ENCODE results near the gene SNTB2. TPM values are rescaled to one million over a fixed set of nuclear protein-coding genes. Genes with fewer than 3 reads are reported as not detected.

The SNTB2 gene
- total and polyA plus RNA-seq, 9 of the 15 experiments (the other 6 are each of a cell fraction or from before 2014, with no cell fraction given) = 1.2 to 13.7 (median 5.7) TPM

DNA sequence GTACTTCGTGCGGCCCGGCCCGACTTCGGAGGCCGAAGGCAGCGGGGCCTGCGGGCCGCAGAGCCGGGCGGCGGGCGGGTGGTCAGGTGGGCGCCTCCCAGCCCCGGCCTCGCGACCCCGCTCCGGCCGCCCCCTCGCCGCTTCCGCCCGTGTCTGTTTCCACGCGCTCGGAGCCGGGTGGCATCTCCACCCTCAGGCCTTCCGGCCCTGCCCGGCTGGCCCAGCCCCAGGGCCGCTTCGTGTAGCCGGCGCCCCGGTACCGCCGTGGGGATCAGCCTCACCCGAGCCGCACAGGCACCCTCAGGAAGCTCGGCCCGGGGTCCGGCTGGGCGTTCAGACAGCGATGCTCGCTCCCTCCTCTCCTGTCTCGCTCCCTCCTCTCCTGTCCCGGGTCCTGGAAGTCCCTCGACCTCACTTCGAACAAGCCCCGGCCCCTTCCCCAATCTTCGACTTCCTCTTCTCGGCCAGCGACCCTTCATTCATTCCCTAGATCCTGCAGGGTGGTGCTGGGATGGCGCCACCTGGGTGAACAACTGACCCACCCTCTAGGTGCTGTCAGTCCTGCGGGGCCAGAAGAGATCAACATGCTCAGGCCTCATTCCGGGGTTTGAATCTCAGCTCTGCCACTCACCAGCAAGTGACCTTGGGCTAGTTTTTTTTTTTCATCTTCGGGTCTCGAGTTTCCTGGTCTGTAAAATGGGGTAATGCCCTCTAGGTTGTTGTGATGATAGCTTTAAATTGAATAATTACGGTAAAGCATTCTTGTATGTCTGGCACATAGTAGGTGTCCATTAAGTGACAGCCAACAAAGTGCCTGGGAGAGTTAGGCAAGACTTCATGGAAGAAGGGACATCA, 124.8 kb downstream of the SNTB2 start (continued):
- TF ChIP-seq, protein P1, sequence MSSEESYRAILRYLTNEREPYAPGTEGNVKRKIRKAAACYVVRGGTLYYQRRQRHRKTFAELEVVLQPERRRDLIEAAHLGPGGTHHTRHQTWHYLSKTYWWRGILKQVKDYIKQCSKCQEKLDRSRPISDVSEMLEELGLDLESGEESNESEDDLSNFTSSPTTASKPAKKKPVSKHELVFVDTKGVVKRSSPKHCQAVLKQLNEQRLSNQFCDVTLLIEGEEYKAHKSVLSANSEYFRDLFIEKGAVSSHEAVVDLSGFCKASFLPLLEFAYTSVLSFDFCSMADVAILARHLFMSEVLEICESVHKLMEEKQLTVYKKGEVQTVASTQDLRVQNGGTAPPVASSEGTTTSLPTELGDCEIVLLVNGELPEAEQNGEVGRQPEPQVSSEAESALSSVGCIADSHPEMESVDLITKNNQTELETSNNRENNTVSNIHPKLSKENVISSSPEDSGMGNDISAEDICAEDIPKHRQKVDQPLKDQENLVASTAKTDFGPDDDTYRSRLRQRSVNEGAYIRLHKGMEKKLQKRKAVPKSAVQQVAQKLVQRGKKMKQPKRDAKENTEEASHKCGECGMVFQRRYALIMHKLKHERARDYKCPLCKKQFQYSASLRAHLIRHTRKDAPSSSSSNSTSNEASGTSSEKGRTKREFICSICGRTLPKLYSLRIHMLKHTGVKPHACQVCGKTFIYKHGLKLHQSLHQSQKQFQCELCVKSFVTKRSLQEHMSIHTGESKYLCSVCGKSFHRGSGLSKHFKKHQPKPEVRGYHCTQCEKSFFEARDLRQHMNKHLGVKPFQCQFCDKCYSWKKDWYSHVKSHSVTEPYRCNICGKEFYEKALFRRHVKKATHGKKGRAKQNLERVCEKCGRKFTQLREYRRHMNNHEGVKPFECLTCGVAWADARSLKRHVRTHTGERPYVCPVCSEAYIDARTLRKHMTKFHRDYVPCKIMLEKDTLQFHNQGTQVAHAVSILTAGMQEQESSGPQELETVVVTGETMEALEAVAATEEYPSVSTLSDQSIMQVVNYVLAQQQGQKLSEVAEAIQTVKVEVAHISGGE (CRISPR knock-in tag; IDR thresholded peaks at IDR 0.05) = peak in 1 of 3 experiments; percentile 59; a peak in 2 of 6 replicates
- TF ChIP-seq RBFOX2 (IDR thresholded peaks at IDR 0.05; ENCODE audit: low read depth, low read length) = peak; percentile 63
- TF ChIP-seq HNRNPH1 (optimal IDR thresholded peaks at IDR 0.05; ENCODE audit: low read depth, low read length) = no peak
- no peak for TF ChIP-seq ZNF146 (CRISPR knock-in tag; IDR thresholded peaks at IDR 0.05; ENCODE audit: unreplicated experiment)
- TF ChIP-seq, protein P2, sequence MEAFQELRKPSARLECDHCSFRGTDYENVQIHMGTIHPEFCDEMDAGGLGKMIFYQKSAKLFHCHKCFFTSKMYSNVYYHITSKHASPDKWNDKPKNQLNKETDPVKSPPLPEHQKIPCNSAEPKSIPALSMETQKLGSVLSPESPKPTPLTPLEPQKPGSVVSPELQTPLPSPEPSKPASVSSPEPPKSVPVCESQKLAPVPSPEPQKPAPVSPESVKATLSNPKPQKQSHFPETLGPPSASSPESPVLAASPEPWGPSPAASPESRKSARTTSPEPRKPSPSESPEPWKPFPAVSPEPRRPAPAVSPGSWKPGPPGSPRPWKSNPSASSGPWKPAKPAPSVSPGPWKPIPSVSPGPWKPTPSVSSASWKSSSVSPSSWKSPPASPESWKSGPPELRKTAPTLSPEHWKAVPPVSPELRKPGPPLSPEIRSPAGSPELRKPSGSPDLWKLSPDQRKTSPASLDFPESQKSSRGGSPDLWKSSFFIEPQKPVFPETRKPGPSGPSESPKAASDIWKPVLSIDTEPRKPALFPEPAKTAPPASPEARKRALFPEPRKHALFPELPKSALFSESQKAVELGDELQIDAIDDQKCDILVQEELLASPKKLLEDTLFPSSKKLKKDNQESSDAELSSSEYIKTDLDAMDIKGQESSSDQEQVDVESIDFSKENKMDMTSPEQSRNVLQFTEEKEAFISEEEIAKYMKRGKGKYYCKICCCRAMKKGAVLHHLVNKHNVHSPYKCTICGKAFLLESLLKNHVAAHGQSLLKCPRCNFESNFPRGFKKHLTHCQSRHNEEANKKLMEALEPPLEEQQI (IDR thresholded peaks at IDR 0.05) = no peak
- TF ChIP-seq BCL6 (CRISPR knock-in tag; IDR thresholded peaks at IDR 0.05) = no peak
- TF ChIP-seq, protein P3, sequence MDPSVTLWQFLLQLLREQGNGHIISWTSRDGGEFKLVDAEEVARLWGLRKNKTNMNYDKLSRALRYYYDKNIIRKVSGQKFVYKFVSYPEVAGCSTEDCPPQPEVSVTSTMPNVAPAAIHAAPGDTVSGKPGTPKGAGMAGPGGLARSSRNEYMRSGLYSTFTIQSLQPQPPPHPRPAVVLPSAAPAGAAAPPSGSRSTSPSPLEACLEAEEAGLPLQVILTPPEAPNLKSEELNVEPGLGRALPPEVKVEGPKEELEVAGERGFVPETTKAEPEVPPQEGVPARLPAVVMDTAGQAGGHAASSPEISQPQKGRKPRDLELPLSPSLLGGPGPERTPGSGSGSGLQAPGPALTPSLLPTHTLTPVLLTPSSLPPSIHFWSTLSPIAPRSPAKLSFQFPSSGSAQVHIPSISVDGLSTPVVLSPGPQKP (CRISPR knock-in tag; IDR thresholded peaks at IDR 0.05) = no peak
- TF ChIP-seq, protein P4, sequence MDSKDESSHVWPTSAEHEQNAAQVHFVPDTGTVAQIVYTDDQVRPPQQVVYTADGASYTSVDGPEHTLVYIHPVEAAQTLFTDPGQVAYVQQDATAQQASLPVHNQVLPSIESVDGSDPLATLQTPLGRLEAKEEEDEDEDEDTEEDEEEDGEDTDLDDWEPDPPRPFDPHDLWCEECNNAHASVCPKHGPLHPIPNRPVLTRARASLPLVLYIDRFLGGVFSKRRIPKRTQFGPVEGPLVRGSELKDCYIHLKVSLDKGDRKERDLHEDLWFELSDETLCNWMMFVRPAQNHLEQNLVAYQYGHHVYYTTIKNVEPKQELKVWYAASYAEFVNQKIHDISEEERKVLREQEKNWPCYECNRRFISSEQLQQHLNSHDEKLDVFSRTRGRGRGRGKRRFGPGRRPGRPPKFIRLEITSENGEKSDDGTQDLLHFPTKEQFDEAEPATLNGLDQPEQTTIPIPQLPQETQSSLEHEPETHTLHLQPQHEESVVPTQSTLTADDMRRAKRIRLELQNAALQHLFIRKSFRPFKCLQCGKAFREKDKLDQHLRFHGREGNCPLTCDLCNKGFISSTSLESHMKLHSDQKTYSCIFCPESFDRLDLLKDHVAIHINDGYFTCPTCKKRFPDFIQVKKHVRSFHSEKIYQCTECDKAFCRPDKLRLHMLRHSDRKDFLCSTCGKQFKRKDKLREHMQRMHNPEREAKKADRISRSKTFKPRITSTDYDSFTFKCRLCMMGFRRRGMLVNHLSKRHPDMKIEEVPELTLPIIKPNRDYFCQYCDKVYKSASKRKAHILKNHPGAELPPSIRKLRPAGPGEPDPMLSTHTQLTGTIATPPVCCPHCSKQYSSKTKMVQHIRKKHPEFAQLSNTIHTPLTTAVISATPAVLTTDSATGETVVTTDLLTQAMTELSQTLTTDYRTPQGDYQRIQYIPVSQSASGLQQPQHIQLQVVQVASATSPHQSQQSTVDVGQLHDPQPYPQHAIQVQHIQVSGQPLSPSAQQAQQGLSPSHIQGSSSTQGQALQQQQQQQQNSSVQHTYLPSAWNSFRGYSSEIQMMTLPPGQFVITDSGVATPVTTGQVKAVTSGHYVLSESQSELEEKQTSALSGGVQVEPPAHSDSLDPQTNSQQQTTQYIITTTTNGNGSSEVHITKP (IDR thresholded peaks at IDR 0.05; ENCODE audit: partially characterized antibody) = no peak
- no peak for TF ChIP-seq E2F3 (CRISPR knock-in tag; IDR thresholded peaks at IDR 0.05)
- TF ChIP-seq ZNF12 (CRISPR knock-in tag; IDR thresholded peaks at IDR 0.05) = no peak
- TF ChIP-seq ZNF444 (CRISPR knock-in tag; IDR thresholded peaks at IDR 0.05) = no peak
- no peak for TF ChIP-seq ZBTB8A (IDR thresholded peaks at IDR 0.05; ENCODE audit: partially characterized antibody)
- no peak for TF ChIP-seq ELF4 (CRISPR knock-in tag; IDR thresholded peaks at IDR 0.05)
- peak; percentile 63; the same call in 1 of the 2 replicates for TF ChIP-seq ZFX (CRISPR knock-in tag; IDR thresholded peaks at IDR 0.05)
- TF ChIP-seq SP2 (IDR thresholded peaks at IDR 0.05; ENCODE audit: extremely low read depth, low read depth, low read length, poor library complexity, severe bottlenecking) = no peak

Data from K562 (cell line).